Type B pancreatic cell (in vitro differentiated cells): Measurements from ENCODE around the gene PADI4. TPM values are rescaled to one million over a fixed set of nuclear protein-coding genes. Genes with fewer than 3 reads are reported as not detected.
"Not testable (repeated sequence)": the region's sequence is repeated elsewhere in the genome, so short reads cannot be mapped to it uniquely, and the experiment has no call there.

Experiments
- DNase-seq: peaks from one replicate; pipeline ENCODE4 v3.0.0; 2021; ENCODE audit warnings: mixed read lengths; ENCODE audit not compliant: unreplicated experiment; ENCODE audit errors: extremely low spot score
- H3K27ac Mint-ChIP-seq: 2 replicates; pipeline ENCODE4 v1.8.0; 2021; ENCODE audit warnings: mild to moderate bottlenecking, mixed read lengths
- H3K27me3 Mint-ChIP-seq: 2 replicates; pipeline ENCODE4 v1.8.0; 2021; ENCODE audit warnings: mixed read lengths
- H3K36me3 Mint-ChIP-seq: 2 replicates; pipeline ENCODE4 v1.8.0; 2021; ENCODE audit warnings: mixed read lengths
- H3K4me1 Mint-ChIP-seq: one replicate; pipeline ENCODE4 v1.8.0; 2021; ENCODE audit warnings: mixed read lengths; ENCODE audit not compliant: unreplicated experiment
- H3K4me3 Mint-ChIP-seq: 2 replicates; pipeline ENCODE4 v1.8.0; 2021; ENCODE audit warnings: mild to moderate bottlenecking, mixed read lengths
- H3K9me3 Mint-ChIP-seq: 2 replicates; pipeline ENCODE4 v1.8.0; 2021; ENCODE audit warnings: mixed read lengths
- CTCF ChIP-seq: fragments of 200-600 bp; sonication (generic); conservative IDR thresholded peaks from 2 replicates; pipeline ENCODE4 v1.5.0; 2021; ENCODE audit warnings: antibody characterized with exemption, mild to moderate bottlenecking
- microRNA-seq: library from miRNA; unstranded; fragments of <30 nt; microRNA quantifications from one replicate; pipeline ENCODE4, GENCODE V29; 2020
- total RNA-seq: library from RNA; stranded (reverse); gene quantifications from 2 replicates; pipeline ENCODE4 v1.2.1, GENCODE V29; 2021; ENCODE audit warnings: low replicate concordance

The PADI4 gene
- total RNA-seq, 1 donor from 2014 or later = not detected

GRCh38 chr1:17405898-17406759 is 98.1 kb downstream of the PADI4 start:
- peak; percentile 89 for TF ChIP-seq CTCF
- no peaks in the 10 kb centered on the region for H3K9me3 Mint-ChIP-seq
- peaks cover 10% of the 10 kb centered on the region for H3K36me3 Mint-ChIP-seq
- peak; percentile 77 for DNase-seq
- H3K27ac Mint-ChIP-seq = peak overlapping the region; percentile 32
- no peaks in the 10 kb centered on the region for H3K27me3 Mint-ChIP-seq
- H3K4me1 Mint-ChIP-seq = no peaks in the 10 kb centered on the region
- H3K4me3 Mint-ChIP-seq = no peak overlapping the region

GRCh38 chr1:17406760-17407475 is 98.9 kb downstream of the PADI4 start:
- peaks cover 14% of the 10 kb centered on the region for H3K36me3 Mint-ChIP-seq
- not testable (repeated sequence) for H3K9me3 Mint-ChIP-seq, DNase-seq, H3K4me1 Mint-ChIP-seq, H3K27me3 Mint-ChIP-seq, H3K4me3 Mint-ChIP-seq
- peak overlapping the region; percentile 71 for H3K27ac Mint-ChIP-seq

GRCh38 chr1:17407786-17408514 is 100.0 kb downstream of the PADI4 start:
- H3K9me3 Mint-ChIP-seq, DNase-seq, H3K4me3 Mint-ChIP-seq, H3K27me3 Mint-ChIP-seq, H3K4me1 Mint-ChIP-seq: not testable (repeated sequence)
- peaks cover 24% of the 10 kb centered on the region for H3K36me3 Mint-ChIP-seq
- peak overlapping the region; percentile 71 for H3K27ac Mint-ChIP-seq

- no peak overlapping the region for H3K27ac Mint-ChIP-seq
- no peak for TF ChIP-seq CTCF
Measured at GRCh38 chr1:17409391-17409811, 101.4 kb downstream of the PADI4 start.

GRCh38 chr1:17412093-17412870 is 104.3 kb downstream of the PADI4 start:
- Mint-ChIP-seq H3K9me3 (no peaks in the 10 kb centered on the region), H3K27me3 (no peaks in the 10 kb centered on the region), H3K27ac (peak overlapping the region; percentile 96), H3K36me3 (peaks cover 47% of the 10 kb centered on the region), H3K4me3 (peak overlapping the region; percentile 72), H3K4me1 (peaks cover 11% of the 10 kb centered on the region)
- no peak for DNase-seq
- no peak for TF ChIP-seq CTCF

More at GRCh38 chr1:17409391-17409811, 101.4 kb downstream of the PADI4 start:
- no peak for DNase-seq
- Mint-ChIP-seq H3K36me3 (peaks cover 30% of the 10 kb centered on the region), H3K9me3 (no peaks in the 10 kb centered on the region), H3K27me3 (no peaks in the 10 kb centered on the region), H3K4me3 (no peak overlapping the region), H3K4me1 (peaks cover 11% of the 10 kb centered on the region)

Small RNAs within 50 kb of the gene (microRNA-seq; reads per million reads assigned to microRNA genes)
- gene MIR3972 = not detected

Other genes with a start within 250 kb of the PADI4 start
- 3.5 and 5.6 TPM in 2 replicates for gene PADI2, start 188.7 kb upstream of the PADI4 start, total RNA-seq
- 21.2 and 35.5 TPM in 2 replicates for gene PADI1, start 103.1 kb upstream of the PADI4 start, total RNA-seq
- not detected in 2 replicates for gene PADI3, start 59.1 kb upstream of the PADI4 start, total RNA-seq
- not detected in 2 replicates for gene PADI6, start 64.0 kb downstream of the PADI4 start, total RNA-seq
- gene RCC2, start 131.5 kb downstream of the PADI4 start, total RNA-seq = 171 and 183 TPM in 2 replicates
- 36.0 and 48.0 TPM in 2 replicates for gene ARHGEF10L, start 231.5 kb downstream of the PADI4 start, total RNA-seq